Choroid plexus epithelial cell (primary cell): ENCODE results near the gene AIP.
A peak's percentile ranks its signal among the peaks of the same experiment; 100 is the strongest.
"Not testable (repeated sequence)": the region's sequence is repeated elsewhere in the genome, so short reads cannot be mapped to it uniquely, and the experiment has no call there.

ENCODE experiments used
- DNase-seq: peaks from one replicate; pipeline ENCODE4 v3.0.0-alpha.2; 2010; ENCODE audit warnings: low read depth
- H3K4me3 ChIP-seq: 2 replicates; pipeline ENCODE4 v1.5.1; 2011; ENCODE audit warnings: low read depth, mild to moderate bottlenecking, control low read depth, low read length, moderate library complexity
- CTCF ChIP-seq: conservative IDR thresholded peaks from 2 replicates; pipeline ENCODE4 v1.5.1; 2011; ENCODE audit warnings: low read depth, mild to moderate bottlenecking, control low read depth, inconsistent platforms, low read length, moderate library complexity

Gene AIP

GRCh38 chr11:67507242-67507863, 24.5 kb downstream of the AIP start:
- peak; percentile 79 for DNase-seq
- no peak for TF ChIP-seq CTCF
- H3K4me3 ChIP-seq: peak overlapping the region; percentile 78

- H3K4me3 ChIP-seq: peak within 1 kb of the TSS; percentile 95
- TF ChIP-seq CTCF: no peak
Observed at GRCh38 chr11:67507864-67508485, 25.1 kb downstream of the AIP start, which contains the start of gene CDK2AP2. Gene CDK2AP2, minus strand, starts transcription at chr11:67508162. Its CDS starts 80 bp downstream, at chr11:67508082.

GRCh38 chr11:67508486-67509121, 25.8 kb downstream of the AIP start:
- peak; percentile 98 for DNase-seq
- peak overlapping the region; percentile 95 for H3K4me3 ChIP-seq
- TF ChIP-seq CTCF: no peak

More at GRCh38 chr11:67507864-67508485, 25.1 kb downstream of the AIP start, which contains the start of gene CDK2AP2:
- peak; percentile 100 for DNase-seq

GRCh38 chr11:67510023-67510345, 27.2 kb downstream of the AIP start:
- H3K4me3 ChIP-seq: no peak overlapping the region
- DNase-seq: no peak
- no peak for TF ChIP-seq CTCF

DNA sequence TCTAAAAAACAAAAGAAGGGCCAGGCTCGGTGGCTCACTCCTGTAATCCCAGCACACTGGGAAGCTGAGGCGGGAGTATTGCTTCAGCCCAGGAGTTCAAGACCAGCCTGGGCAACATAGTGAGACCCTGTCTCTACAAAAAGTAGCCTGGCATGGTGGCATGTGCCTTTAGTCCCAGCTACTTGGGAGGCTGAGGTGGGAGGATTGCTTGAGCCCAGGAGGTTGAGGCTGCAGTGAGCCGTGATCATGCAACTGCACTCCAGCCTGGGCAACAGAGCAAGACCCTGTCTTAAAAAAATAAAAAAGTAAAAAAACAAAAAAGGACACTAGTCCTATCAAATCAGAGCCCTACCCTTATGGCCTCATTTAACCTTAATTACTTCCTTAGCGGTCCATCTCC, 28.7 kb downstream of the AIP start:
- not testable (repeated sequence) for DNase-seq, H3K4me3 ChIP-seq

DNA sequence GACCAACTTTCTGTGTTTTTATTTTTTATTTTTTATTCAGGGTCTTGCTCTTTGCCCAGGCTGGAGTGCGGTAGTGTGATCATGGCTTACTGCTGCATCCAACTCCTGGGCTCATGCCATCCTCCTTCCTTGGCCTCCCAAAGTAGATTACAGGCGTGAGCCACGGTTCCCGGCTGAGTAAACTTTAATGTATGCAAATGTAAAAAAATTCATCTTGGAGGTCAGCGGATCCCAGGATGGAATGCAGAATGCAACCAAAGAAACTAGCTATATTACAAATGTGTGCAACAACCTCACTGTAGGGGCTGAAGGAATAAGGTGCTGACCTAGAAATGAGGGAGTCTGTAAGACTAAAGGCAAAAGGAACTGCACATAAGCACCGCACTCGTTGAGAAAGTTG, 31.3 kb downstream of the AIP start:
- DNase-seq: peak; percentile 14
- no peak for TF ChIP-seq CTCF
- no peak overlapping the region for H3K4me3 ChIP-seq

DNA sequence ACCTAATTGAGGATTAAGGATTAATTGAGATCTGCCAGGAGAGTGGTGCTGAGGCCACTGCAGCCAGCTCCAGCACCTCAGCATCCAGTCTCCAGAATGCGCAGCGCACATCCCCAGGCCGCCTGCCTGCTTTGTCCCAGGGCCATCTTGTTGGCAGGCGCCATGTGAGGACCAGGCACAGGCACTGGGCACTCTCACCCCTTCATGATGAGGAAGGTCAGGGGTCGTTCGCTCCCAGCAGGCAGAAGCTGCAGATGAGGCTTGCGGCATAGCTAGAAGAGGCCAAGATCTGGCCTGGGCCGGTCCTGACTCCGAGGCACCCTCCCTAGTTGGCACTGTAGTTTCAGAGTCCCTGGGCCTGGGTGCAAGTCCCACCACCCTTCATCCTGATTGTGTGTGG, 34.0 kb downstream of the AIP start:
- DNase-seq: no peak
- TF ChIP-seq CTCF: no peak

More for the DNA sequence above, 34.0 kb downstream of the AIP start:
- H3K4me3 ChIP-seq: no peak overlapping the region
